HEK293 (cell line): Measurements from ENCODE around the gene BAZ2B.

Source experiments
- ZNF114 ChIP-seq: fragments of 450-650 bp; formaldehyde crosslinking; IDR thresholded peaks from 2 replicates; pipeline ENCODE4 v1.5.0; 2017; ENCODE audit warnings: missing biosample characterization, missing genetic modification characterization
- ZNF140 ChIP-seq: fragments of 450-650 bp; formaldehyde crosslinking; IDR thresholded peaks from 2 replicates; pipeline ENCODE4 v1.5.1; 2016; ENCODE audit warnings: missing biosample characterization, missing genetic modification characterization
- ZNF24 ChIP-seq: fragments of 450-650 bp; formaldehyde crosslinking; IDR thresholded peaks from 2 replicates; pipeline ENCODE4 v1.5.1; 2016; ENCODE audit warnings: missing biosample characterization, missing genetic modification characterization
- ZNF514 ChIP-seq: fragments of 450-650 bp; formaldehyde crosslinking; IDR thresholded peaks from 2 replicates; pipeline ENCODE4 v1.5.1; 2016; ENCODE audit warnings: missing biosample characterization, missing genetic modification characterization
- TF ChIP-seq, protein P1 (sequence below): fragments of 450-650 bp; formaldehyde crosslinking; IDR thresholded peaks from 2 replicates; pipeline ENCODE4 v1.5.1; 2016; ENCODE audit warnings: missing biosample characterization, missing genetic modification characterization

DNA sequence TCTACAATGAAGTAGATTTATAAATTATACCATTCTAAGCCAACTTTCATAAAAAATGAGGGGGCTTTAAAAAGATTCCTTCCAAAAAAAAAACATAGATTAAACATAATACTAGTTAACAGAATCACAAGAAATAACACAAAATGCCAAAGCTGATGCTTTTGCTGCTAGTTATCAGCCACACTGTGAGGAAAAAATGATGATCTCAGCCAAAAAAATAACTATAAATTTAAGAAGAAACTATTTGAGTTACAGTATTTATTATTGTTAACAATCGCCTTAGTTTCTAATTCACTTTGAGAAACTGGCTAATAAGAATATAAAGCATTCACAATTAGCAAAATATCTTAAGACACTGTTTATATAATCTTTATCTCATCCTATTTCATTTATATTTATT lies 27.1 kb downstream of the BAZ2B start:
- TF ChIP-seq ZNF140 (tag by site-specific recombination), result no peak
- TF ChIP-seq, protein P1, sequence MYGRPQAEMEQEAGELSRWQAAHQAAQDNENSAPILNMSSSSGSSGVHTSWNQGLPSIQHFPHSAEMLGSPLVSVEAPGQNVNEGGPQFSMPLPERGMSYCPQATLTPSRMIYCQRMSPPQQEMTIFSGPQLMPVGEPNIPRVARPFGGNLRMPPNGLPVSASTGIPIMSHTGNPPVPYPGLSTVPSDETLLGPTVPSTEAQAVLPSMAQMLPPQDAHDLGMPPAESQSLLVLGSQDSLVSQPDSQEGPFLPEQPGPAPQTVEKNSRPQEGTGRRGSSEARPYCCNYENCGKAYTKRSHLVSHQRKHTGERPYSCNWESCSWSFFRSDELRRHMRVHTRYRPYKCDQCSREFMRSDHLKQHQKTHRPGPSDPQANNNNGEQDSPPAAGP (tag by site-specific recombination), result no peak
- no peak for TF ChIP-seq ZNF24
- no peak for TF ChIP-seq ZNF514
- TF ChIP-seq ZNF114 (tag by site-specific recombination), result no peak
